K562 (cell line): ENCODE measurements around the gene DCUN1D3. TPM values are rescaled to one million over a fixed set of nuclear protein-coding genes. Genes with fewer than 3 reads are reported as not detected.

Source experiments
- CHCHD3 ChIP-seq: fragments of 250-450 bp; sonication (Bioruptor Pico); IDR thresholded peaks from 2 replicates; pipeline ENCODE4 v2.1.2; 2022; ENCODE audit warnings: mild to moderate bottlenecking
- DIDO1 ChIP-seq: fragments of 450-650 bp; IDR thresholded peaks from 2 replicates; pipeline ENCODE4 v1.6.1; 2016; ENCODE audit warnings: low read depth, missing biosample characterization, missing genetic modification characterization
- GABPA ChIP-seq: fragments of 200-800 bp; sonication (Bioruptor generic); conservative IDR thresholded peaks from 2 replicates; pipeline ENCODE4 v1.6.1; 2016; ENCODE audit warnings: low read depth, missing genetic modification characterization, missing compliant biosample characterization
- KDM5B ChIP-seq: fragments of 200-600 bp; sonication (generic); IDR thresholded peaks from 2 replicates; pipeline ENCODE4 v1.6.1; 2012; ENCODE audit warnings: low read depth, mild to moderate bottlenecking, moderate library complexity, low read length, control low read depth, inconsistent platforms; ENCODE audit not compliant: insufficient replicate concordance
- MAX ChIP-seq: sonication (generic); formaldehyde crosslinking; IDR thresholded peaks from 2 replicates; pipeline ENCODE4 v1.9.0; 2022; ENCODE audit warnings: mild to moderate bottlenecking, missing genetic modification reagents
- NEUROD1 ChIP-seq: fragments of 150-350 bp; IDR thresholded peaks from 2 replicates; pipeline ENCODE4 v1.6.1; 2014; ENCODE audit warnings: borderline replicate concordance, low read length, low read depth; ENCODE audit not compliant: partially characterized antibody
- PKNOX1 ChIP-seq: fragments of 450-650 bp; IDR thresholded peaks from 2 replicates; pipeline ENCODE4 v1.6.1; 2016
- SAP30 ChIP-seq: fragments of 200-600 bp; sonication (generic); IDR thresholded peaks from 2 replicates; pipeline ENCODE4 v1.6.1; 2012; ENCODE audit warnings: borderline replicate concordance, low read depth, mild to moderate bottlenecking, moderate library complexity, low read length, control low read depth, inconsistent platforms; ENCODE audit not compliant: insufficient read depth, poor library complexity, severe bottlenecking
- TFAP4 ChIP-seq: sonication (generic); formaldehyde crosslinking; IDR thresholded peaks from 2 replicates; pipeline ENCODE4 v1.8.0; 2022; ENCODE audit warnings: missing genetic modification reagents, mild to moderate bottlenecking, moderate library complexity, borderline replicate concordance
- XRCC3 ChIP-seq: fragments of 450-650 bp; IDR thresholded peaks from 2 replicates; pipeline ENCODE4 v1.6.1; 2017; ENCODE audit warnings: mild to moderate bottlenecking, moderate library complexity
- ZBTB26 ChIP-seq: fragments of 450-650 bp; formaldehyde crosslinking; IDR thresholded peaks from 2 replicates; pipeline ENCODE4 v1.4.0; 2022; ENCODE audit warnings: missing genetic modification characterization
- ZBTB40 ChIP-seq, 2 experiments: fragments of 450-650 bp in 1 of 2; sonication (generic) in 1 of 2; formaldehyde crosslinking in 1 of 2; IDR thresholded peaks; 2 replicates each; pipeline versions ENCODE4 v1.7.1 to v1.9.0; 2016 to 2022; ENCODE audit warnings: inconsistent platforms in 1 of 2, mild to moderate bottlenecking in 1 of 2, missing genetic modification reagents in 1 of 2
- ZEB2 ChIP-seq: fragments of 450-650 bp; IDR thresholded peaks from 2 replicates; pipeline ENCODE4 v1.6.1; 2016
- ZNF12 ChIP-seq: sonication (generic); formaldehyde crosslinking; IDR thresholded peaks from 2 replicates; pipeline ENCODE4 v1.4.0; 2020; ENCODE audit warnings: mild to moderate bottlenecking, missing genetic modification reagents
- polyA plus RNA-seq, 8 experiments: library from polyadenylated mRNA; depleted of rRNA in 4 of 8; stranded (reverse) in 5 of 8; unstranded in 3 of 8; fragments of >200 nt; fragmentation: Nextera tagmentation in 2 of 8; fragmentation: Illumina TruSeq in 1 of 8; extraction: Ambion mirVana in 2 of 8; extraction: Trizol in 1 of 8; gene quantifications; 2 replicates each; pipeline versions ENCODE4 v1.2.1 to v1.2.3, GENCODE V29; 2011 to 2014; ENCODE audit warnings: inconsistent platforms in 1 of 8, missing spikeins in 1 of 8
- total RNA-seq, 7 experiments: library from RNA; depleted of rRNA in 6 of 7; stranded (reverse); fragments of >200 nt in 6 of 7; fragmentation: Illumina TruSeq in 2 of 7; extraction: Trizol in 2 of 7; gene quantifications; 2 replicates each; pipeline versions ENCODE4 v1.2.1 to v1.2.3, GENCODE V29; 2011 to 2021; ENCODE audit warnings: low replicate concordance in 1 of 7

The DCUN1D3 gene
- total and polyA plus RNA-seq, 9 of the 15 experiments (the other 6 are each of a cell fraction or from before 2014, with no cell fraction given), result 1.0 to 4.7 (median 2.2) TPM

GRCh38 chr16:20904507-20905081 lies 4.4 kb upstream of the DCUN1D3 start (continued):
- TF ChIP-seq SAP30 (no peak), TFAP4 (CRISPR knock-in tag) (no peak), NEUROD1 (no peak), PKNOX1 (peak; percentile 26; the same call in 1 of the 2 replicates), ZNF12 (no peak), ZEB2 (0 out of 2 replicates have a peak, but pooled peaks have one; percentile 51), XRCC3 (no peak), KDM5B (no peak), MAX (CRISPR knock-in tag) (no peak), ZBTB26 (CRISPR knock-in tag) (peak; percentile 86; the same call in 1 of the 2 replicates), DIDO1 (tag) (no peak), ZBTB40 (IDR thresholded peaks at IDR 0.05) (peak; percentile 61; the same call in 1 of the 2 replicates), ZBTB40 (CRISPR knock-in tag; IDR thresholded peaks at IDR 0.05) (no peak), GABPA (tag) (peak; percentile 59), CHCHD3 (CRISPR knock-in tag) (no peak)
